Stimulated activated CD8-positive, alpha-beta memory T cell treated with anti-CD3 and anti-CD28 coated beads, Interleukin-15, amount 100 ng/mL, for 1 hour (primary cell): ENCODE measurements around the gene PTGER3.

ENCODE experiments used
- DNase-seq: peaks from one replicate; pipeline ENCODE4 v3.0.0-alpha.2; 2020; ENCODE audit warnings: low read depth

PTGER3 gene

GRCh38 chr1:71049951-71050598 is 2.5 kb upstream of the PTGER3 start:
- no peak for DNase-seq

- no peak for DNase-seq
Measured at GRCh38 chr1:71046891-71047634, 553 bp downstream of the PTGER3 start.

- DNase-seq, result no peak
Measured at GRCh38 chr1:71045463-71046028, 2.1 kb downstream of the PTGER3 start.

GRCh38 chr1:71044833-71045232 is 2.8 kb downstream of the PTGER3 start:
- DNase-seq, result no peak

- no peak for DNase-seq
Measured at GRCh38 chr1:71043065-71043464, 4.6 kb downstream of the PTGER3 start.

- DNase-seq, result no peak
Measured at GRCh38 chr1:71041806-71042205, 5.8 kb downstream of the PTGER3 start.

GRCh38 chr1:71039661-71040262 is 7.9 kb downstream of the PTGER3 start:
- no peak for DNase-seq

- DNase-seq, result no peak
Measured at GRCh38 chr1:71038942-71039341, 8.7 kb downstream of the PTGER3 start.

GRCh38 chr1:71037829-71038620 is 9.6 kb downstream of the PTGER3 start:
- no peak for DNase-seq

- DNase-seq, result no peak
Measured at GRCh38 chr1:71037066-71037465, 10.6 kb downstream of the PTGER3 start.

- no peak for DNase-seq
Measured at GRCh38 chr1:71033136-71033535, 14.5 kb downstream of the PTGER3 start.

- DNase-seq, result no peak
Measured at GRCh38 chr1:71031426-71031825, 16.2 kb downstream of the PTGER3 start.

- DNase-seq, result no peak
Measured at GRCh38 chr1:71030026-71030425, 17.6 kb downstream of the PTGER3 start.

- no peak for DNase-seq
Measured at GRCh38 chr1:71028981-71029380, 18.6 kb downstream of the PTGER3 start.

GRCh38 chr1:71027991-71028390 is 19.6 kb downstream of the PTGER3 start:
- DNase-seq, result no peak

- DNase-seq, result no peak
Measured at GRCh38 chr1:71026093-71026492, 21.5 kb downstream of the PTGER3 start.

- DNase-seq, result no peak
Measured at GRCh38 chr1:71023515-71023914, 24.1 kb downstream of the PTGER3 start.

- DNase-seq, result no peak
Measured at GRCh38 chr1:71019233-71019969, 28.2 kb downstream of the PTGER3 start.

- no peak for DNase-seq
Measured at GRCh38 chr1:71018791-71019190, 28.8 kb downstream of the PTGER3 start.

- DNase-seq, result no peak
Measured at GRCh38 chr1:71015745-71016144, 31.9 kb downstream of the PTGER3 start.

GRCh38 chr1:71014178-71014579 is 33.4 kb downstream of the PTGER3 start:
- DNase-seq, result no peak
